K562 (cell line): ENCODE data around the gene CHKB. TPM values are rescaled to one million over a fixed set of nuclear protein-coding genes. Genes with fewer than 3 reads are reported as not detected.
A peak's percentile ranks its signal among the peaks of the same experiment; 100 is the strongest.

Source experiments
- ATF3 ChIP-seq, 2 experiments: fragments of 450-650 bp in 1 of 2; sonication (generic) in 1 of 2; formaldehyde crosslinking in 1 of 2; IDR thresholded peaks in 1 of 2; conservative IDR thresholded peaks in 1 of 2; 2 replicates each; pipeline versions ENCODE4 v1.6.1 to v1.8.1; 2016 to 2023; ENCODE audit warnings: mild to moderate bottlenecking in 2 of 2, moderate library complexity in 2 of 2, inconsistent platforms in 1 of 2, missing genetic modification reagents in 1 of 2
- ATF6 ChIP-seq: sonication (generic); formaldehyde crosslinking; IDR thresholded peaks from 2 replicates; pipeline ENCODE4 v1.4.0; 2020; ENCODE audit warnings: mild to moderate bottlenecking, missing genetic modification reagents
- ETS2 ChIP-seq: IDR thresholded peaks from 2 replicates; pipeline ENCODE4 v1.6.1; 2016; ENCODE audit warnings: borderline replicate concordance, missing genetic modification characterization, mild to moderate bottlenecking, moderate library complexity, missing compliant biosample characterization; ENCODE audit not compliant: poor library complexity, severe bottlenecking
- FIP1L1 ChIP-seq: fragments of 200-400 bp; formaldehyde crosslinking; IDR thresholded peaks from 2 replicates; pipeline ENCODE4 v1.6.1; 2018; ENCODE audit warnings: mild to moderate bottlenecking, low read depth, low read length; ENCODE audit not compliant: poor library complexity, severe bottlenecking
- GATA2 ChIP-seq: sonication (generic); formaldehyde crosslinking; IDR thresholded peaks from 2 replicates; pipeline ENCODE4 v1.4.0; 2020; ENCODE audit warnings: mild to moderate bottlenecking, missing genetic modification reagents
- KDM2B ChIP-seq: fragments of 250-450 bp; sonication (Bioruptor Pico); IDR thresholded peaks from 2 replicates; pipeline ENCODE4 v1.8.0; 2021; ENCODE audit warnings: mild to moderate bottlenecking, moderate library complexity
- KLF13 ChIP-seq: fragments of 450-650 bp; IDR thresholded peaks from 2 replicates; pipeline ENCODE4 v1.6.1; 2016; ENCODE audit warnings: missing genetic modification characterization, low read depth, mild to moderate bottlenecking, missing compliant biosample characterization, moderate library complexity, borderline replicate concordance
- MAFK ChIP-seq: IDR thresholded peaks from 2 replicates; pipeline ENCODE4 v1.6.1; 2011; ENCODE audit warnings: low read length, improper control_type of control experiment
- NCOR1 ChIP-seq: fragments of 450-650 bp; IDR thresholded peaks from 2 replicates; pipeline ENCODE4 v1.6.1; 2016; ENCODE audit warnings: mild to moderate bottlenecking, moderate library complexity
- NFIC ChIP-seq: fragments of 450-650 bp; IDR thresholded peaks from 2 replicates; pipeline ENCODE4 v1.6.1; 2017; ENCODE audit warnings: mild to moderate bottlenecking, inconsistent platforms
- NONO ChIP-seq, 2 experiments: fragments of 200-400 bp in 1 of 2; fragments of 450-650 bp in 1 of 2; formaldehyde crosslinking in 1 of 2; IDR thresholded peaks; 2 replicates each; pipeline ENCODE4 v1.6.1; 2017; ENCODE audit warnings: low read depth in 2 of 2, mild to moderate bottlenecking in 2 of 2, moderate library complexity in 2 of 2, low read length in 1 of 2
- NR2C1 ChIP-seq, 2 experiments: fragments of 450-650 bp; IDR thresholded peaks; 2 replicates each; pipeline ENCODE4 v1.6.1; 2017; ENCODE audit warnings: mild to moderate bottlenecking in 2 of 2, antibody characterized with exemption in 1 of 2, inconsistent platforms in 1 of 2, missing compliant biosample characterization in 1 of 2, missing genetic modification characterization in 1 of 2
- ZBTB7A ChIP-seq: IDR thresholded peaks from 2 replicates; pipeline ENCODE4 v1.6.1; 2011; ENCODE audit warnings: low read depth, mild to moderate bottlenecking, low read length, moderate library complexity, borderline replicate concordance; ENCODE audit not compliant: control insufficient read depth
- ZNF121 ChIP-seq: sonication (generic); formaldehyde crosslinking; conservative IDR thresholded peaks from 2 replicates; pipeline ENCODE4 v1.8.0; 2022; ENCODE audit warnings: missing genetic modification reagents
- ZNF174 ChIP-seq: fragments of 250-450 bp; sonication (Bioruptor Pico); IDR thresholded peaks from 2 replicates; pipeline ENCODE4 v1.4.0; 2020; ENCODE audit warnings: mild to moderate bottlenecking
- ZNF175 ChIP-seq: fragments of 200-800 bp; sonication (Bioruptor generic); IDR thresholded peaks from 2 replicates; pipeline ENCODE4 v1.6.1; 2016; ENCODE audit warnings: low read depth, mild to moderate bottlenecking, missing genetic modification characterization, missing compliant biosample characterization
- ZNF512 ChIP-seq: IDR thresholded peaks from 2 replicates; pipeline ENCODE4 v1.6.1; 2016; ENCODE audit warnings: missing genetic modification characterization, missing compliant biosample characterization
- ZNF764 ChIP-seq: fragments of 250-450 bp; sonication (Bioruptor Pico); IDR thresholded peaks from 2 replicates; pipeline ENCODE4 v1.4.0; 2020; ENCODE audit warnings: low read depth, mild to moderate bottlenecking, moderate library complexity
- polyA plus RNA-seq, 8 experiments: library from polyadenylated mRNA; depleted of rRNA in 4 of 8; stranded (reverse) in 5 of 8; unstranded in 3 of 8; fragments of >200 nt; fragmentation: Nextera tagmentation in 2 of 8; fragmentation: Illumina TruSeq in 1 of 8; extraction: Ambion mirVana in 2 of 8; extraction: Trizol in 1 of 8; gene quantifications; 2 replicates each; pipeline versions ENCODE4 v1.2.1 to v1.2.3, GENCODE V29; 2011 to 2014; ENCODE audit warnings: inconsistent platforms in 1 of 8, missing spikeins in 1 of 8
- total RNA-seq, 7 experiments: library from RNA; depleted of rRNA in 6 of 7; stranded (reverse); fragments of >200 nt in 6 of 7; fragmentation: Illumina TruSeq in 2 of 7; extraction: Trizol in 2 of 7; gene quantifications; 2 replicates each; pipeline versions ENCODE4 v1.2.1 to v1.2.3, GENCODE V29; 2011 to 2021; ENCODE audit warnings: low replicate concordance in 1 of 7
- TF ChIP-seq, protein P1 (sequence below): fragments of 450-650 bp; IDR thresholded peaks from 2 replicates; pipeline ENCODE4 v1.6.1; 2017; ENCODE audit warnings: mild to moderate bottlenecking, moderate library complexity

CHKB gene
- total and polyA plus RNA-seq, 9 of the 15 experiments (the other 6 are each of a cell fraction or from before 2014, with no cell fraction given), result 2.7 to 31.0 (median 11.0) TPM

DNA sequence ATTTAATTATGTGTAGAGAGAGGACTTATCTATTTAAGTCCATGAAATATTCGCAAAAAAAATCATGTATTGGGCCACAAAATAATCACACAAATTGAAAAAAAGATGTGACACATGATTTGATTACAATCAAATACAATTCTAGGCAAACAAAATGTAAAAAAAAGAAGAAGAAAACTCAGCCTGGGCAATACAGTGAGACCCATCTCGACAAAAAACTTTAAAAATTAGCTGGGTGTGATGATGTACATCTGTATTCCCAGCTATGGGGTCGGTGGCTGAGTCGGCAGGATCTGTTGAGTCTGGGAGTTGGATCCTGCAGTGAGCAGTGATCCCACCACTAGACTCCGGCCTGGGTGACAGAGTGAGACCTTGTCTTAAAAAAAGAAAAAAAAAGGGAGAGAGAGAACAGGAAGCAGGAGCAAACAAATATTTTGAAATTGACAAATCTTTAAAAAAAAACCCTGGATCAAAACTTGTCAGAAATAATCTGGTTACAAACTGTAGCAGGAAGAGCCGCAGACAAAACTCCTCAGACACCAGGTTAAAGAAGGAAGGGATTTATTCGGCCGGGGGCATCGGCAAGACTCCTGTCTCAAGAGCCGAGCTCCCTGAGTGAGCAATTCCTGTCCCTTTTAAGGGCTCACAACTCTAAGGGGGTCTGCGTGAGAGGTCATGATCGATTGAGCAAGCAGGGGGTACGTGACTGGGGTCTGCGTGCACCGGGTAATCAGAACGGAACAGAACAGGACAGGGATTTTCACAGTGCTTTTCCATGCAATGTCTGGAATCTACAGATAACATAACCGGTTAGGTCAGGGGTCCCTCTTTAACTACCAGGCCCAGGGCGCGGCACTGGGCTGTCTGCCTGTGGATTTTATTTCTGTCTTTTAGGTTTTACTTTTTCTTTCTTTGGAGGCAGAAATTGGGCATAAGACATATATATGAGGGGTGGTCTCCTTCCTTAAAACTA, 49.5 kb downstream of the CHKB start (continued):
- TF ChIP-seq ATF3 (IDR thresholded peaks at IDR 0.05), result no peak
- no peak for TF ChIP-seq ATF3 (CRISPR knock-in tag; conservative IDR thresholded peaks at IDR 0.05)
- TF ChIP-seq NFIC, result peak; percentile 35; the same call in 1 of the 2 replicates
- TF ChIP-seq ZNF512 (tag), result no peak
- no peak for TF ChIP-seq ZNF764 (CRISPR knock-in tag)
- TF ChIP-seq ATF6 (CRISPR knock-in tag), result no peak
- no peak for TF ChIP-seq NONO (IDR thresholded peaks at IDR 0.05; ENCODE audit: low read depth in 2 of 2, low read length in 1 of 2)
- TF ChIP-seq KLF13, result no peak
- TF ChIP-seq ZNF174, result no peak
- TF ChIP-seq, protein P1, sequence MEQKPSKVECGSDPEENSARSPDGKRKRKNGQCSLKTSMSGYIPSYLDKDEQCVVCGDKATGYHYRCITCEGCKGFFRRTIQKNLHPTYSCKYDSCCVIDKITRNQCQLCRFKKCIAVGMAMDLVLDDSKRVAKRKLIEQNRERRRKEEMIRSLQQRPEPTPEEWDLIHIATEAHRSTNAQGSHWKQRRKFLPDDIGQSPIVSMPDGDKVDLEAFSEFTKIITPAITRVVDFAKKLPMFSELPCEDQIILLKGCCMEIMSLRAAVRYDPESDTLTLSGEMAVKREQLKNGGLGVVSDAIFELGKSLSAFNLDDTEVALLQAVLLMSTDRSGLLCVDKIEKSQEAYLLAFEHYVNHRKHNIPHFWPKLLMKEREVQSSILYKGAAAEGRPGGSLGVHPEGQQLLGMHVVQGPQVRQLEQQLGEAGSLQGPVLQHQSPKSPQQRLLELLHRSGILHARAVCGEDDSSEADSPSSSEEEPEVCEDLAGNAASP, result no peak
- peak; percentile 68; the same call in 1 of the 2 replicates for TF ChIP-seq ZBTB7A
- peak; percentile 76 for TF ChIP-seq NCOR1
- peak; percentile 54 for TF ChIP-seq ZNF121
- TF ChIP-seq NR2C1 (IDR thresholded peaks at IDR 0.05), result no peak
- TF ChIP-seq NR2C1 (tag; IDR thresholded peaks at IDR 0.05), result peak; percentile 41
- no peak for TF ChIP-seq ETS2
- TF ChIP-seq KDM2B (CRISPR knock-in tag), result no peak
- no peak for TF ChIP-seq FIP1L1
- 0 out of 2 replicates have a peak, but pooled peaks have one; percentile 3 for TF ChIP-seq ZNF175
- TF ChIP-seq MAFK, result no peak
- 0 out of 2 replicates have a peak, but pooled peaks have one; percentile 19 for TF ChIP-seq GATA2
